Peyer's patch (tissue), 4 donors: ENCODE measurements around the gene POU2AF3.
"Not testable (repeated sequence)": the region's sequence is repeated elsewhere in the genome, so short reads cannot be mapped to it uniquely, and the experiment has no call there.

ENCODE experiments used
- POLR2A ChIP-seq, 2 donors: fragments of 450-650 bp; IDR thresholded peaks; one replicate each; pipeline ENCODE4 v1.5.1; 2017; ENCODE audit warnings: antibody characterized with exemption in 2 of 2, mild to moderate bottlenecking in 2 of 2, moderate library complexity in 2 of 2
- TF ChIP-seq, protein P1 (sequence below), 6 experiments: fragments of 450-650 bp in 4 of 6; fragments of 200-600 bp in 2 of 6; sonication (generic) in 1 of 6; IDR thresholded peaks; one replicate each; pipeline ENCODE4 v1.5.1; 2017 to 2019; ENCODE audit warnings: antibody characterized with exemption in 6 of 6, mild to moderate bottlenecking in 3 of 6, moderate library complexity in 1 of 6

DNA sequence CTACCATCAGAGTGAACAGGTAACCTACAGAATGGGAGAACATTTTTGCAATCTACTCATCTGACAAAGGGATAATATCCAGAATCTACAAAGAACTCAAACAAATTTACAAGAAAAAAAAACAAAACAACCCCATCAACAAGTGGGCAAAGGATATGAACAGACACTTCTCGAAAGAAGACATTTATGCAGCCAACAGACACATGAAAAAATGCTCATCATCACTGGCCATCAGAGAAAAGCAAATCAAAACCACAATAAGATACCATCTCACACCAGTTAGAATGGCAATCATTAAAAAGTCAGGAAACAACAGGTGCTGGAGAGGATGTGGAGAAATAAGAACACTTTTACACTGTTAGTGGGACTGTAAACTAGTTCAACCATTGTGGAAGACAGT lies 5.9 kb upstream of the POU2AF3 start:
- TF ChIP-seq, protein P1, sequence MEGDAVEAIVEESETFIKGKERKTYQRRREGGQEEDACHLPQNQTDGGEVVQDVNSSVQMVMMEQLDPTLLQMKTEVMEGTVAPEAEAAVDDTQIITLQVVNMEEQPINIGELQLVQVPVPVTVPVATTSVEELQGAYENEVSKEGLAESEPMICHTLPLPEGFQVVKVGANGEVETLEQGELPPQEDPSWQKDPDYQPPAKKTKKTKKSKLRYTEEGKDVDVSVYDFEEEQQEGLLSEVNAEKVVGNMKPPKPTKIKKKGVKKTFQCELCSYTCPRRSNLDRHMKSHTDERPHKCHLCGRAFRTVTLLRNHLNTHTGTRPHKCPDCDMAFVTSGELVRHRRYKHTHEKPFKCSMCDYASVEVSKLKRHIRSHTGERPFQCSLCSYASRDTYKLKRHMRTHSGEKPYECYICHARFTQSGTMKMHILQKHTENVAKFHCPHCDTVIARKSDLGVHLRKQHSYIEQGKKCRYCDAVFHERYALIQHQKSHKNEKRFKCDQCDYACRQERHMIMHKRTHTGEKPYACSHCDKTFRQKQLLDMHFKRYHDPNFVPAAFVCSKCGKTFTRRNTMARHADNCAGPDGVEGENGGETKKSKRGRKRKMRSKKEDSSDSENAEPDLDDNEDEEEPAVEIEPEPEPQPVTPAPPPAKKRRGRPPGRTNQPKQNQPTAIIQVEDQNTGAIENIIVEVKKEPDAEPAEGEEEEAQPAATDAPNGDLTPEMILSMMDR (IDR thresholded peaks at IDR 0.05): not testable (repeated sequence)
- not testable (repeated sequence) for TF ChIP-seq POLR2A (IDR thresholded peaks at IDR 0.05)
